Uterus (tissue), 4 donors: ENCODE results near the gene NRF1. TPM values are rescaled to one million over a fixed set of nuclear protein-coding genes. Genes with fewer than 3 reads are reported as not detected.

ENCODE experiments used
- DNase-seq, 2 donors: peaks; one replicate each; pipeline ENCODE4 v3.0.0-alpha.2; 2019 to 2020
- H3K27ac ChIP-seq, 2 donors: fragments of 200-600 bp; sonication (generic); 1 replicate in 1 of 2; 2 replicates in 1 of 2; pipeline ENCODE4 v1.5.1; 2016 to 2018
- H3K27me3 ChIP-seq, 2 donors: fragments of 200-600 bp; sonication (generic); one replicate each; pipeline ENCODE4 v1.5.1; 2018 to 2019; ENCODE audit warnings: control low read depth in 1 of 2
- H3K36me3 ChIP-seq, 2 donors: fragments of 200-600 bp; sonication (generic); one replicate each; pipeline ENCODE4 v1.5.1; 2019; ENCODE audit warnings: control low read depth in 1 of 2
- H3K4me1 ChIP-seq, 2 donors: fragments of 200-600 bp; sonication (generic); one replicate each; pipeline ENCODE4 v1.5.1; 2018 to 2019; ENCODE audit warnings: control low read depth in 1 of 2
- H3K4me3 ChIP-seq, 2 donors: fragments of 200-600 bp; sonication (generic); 1 replicate in 1 of 2; 2 replicates in 1 of 2; pipeline ENCODE4 v1.5.1; 2018 to 2019; ENCODE audit warnings: mild to moderate bottlenecking in 1 of 2
- H3K9me3 ChIP-seq, 2 donors: fragments of 200-600 bp; sonication (generic); one replicate each; pipeline ENCODE4 v1.5.1; 2019; ENCODE audit warnings: control low read depth in 1 of 2
- POLR2A ChIP-seq, 2 donors: fragments of 450-650 bp; IDR thresholded peaks; one replicate each; pipeline ENCODE4 v1.6.1; 2016; ENCODE audit warnings: antibody characterized with exemption in 2 of 2, mild to moderate bottlenecking in 1 of 2, moderate library complexity in 1 of 2
- intact Hi-C: fragments of 100-400 bp; cut with DNase I; formaldehyde crosslinking; loops from one replicate; pipeline ENCODE4 v1.15.1; 2023; ENCODE audit warnings: low total_unique reads
- total RNA-seq, 4 donors: library from RNA; depleted of rRNA in 3 of 4; stranded (reverse); fragments of >200 nt in 3 of 4; gene quantifications; one replicate each; pipeline versions ENCODE4 v1.1.0 to v1.2.4, GENCODE V29; 2014 to 2023
- TF ChIP-seq, protein P1 (sequence below), 4 experiments: fragments of 200-600 bp in 2 of 4; fragments of 450-650 bp in 2 of 4; sonication (generic) in 2 of 4; IDR thresholded peaks; one replicate each; pipeline ENCODE4 v1.5.1; 2016 to 2019; ENCODE audit warnings: antibody characterized with exemption in 4 of 4, mild to moderate bottlenecking in 2 of 4, moderate library complexity in 1 of 4
- donor health status: DM: yes; HTN: yes; CAD: no.

Gene NRF1
- total RNA-seq, 4 donors from 2014 or later, result 18.2 to 56.5 (median 40.4) TPM

DNA sequence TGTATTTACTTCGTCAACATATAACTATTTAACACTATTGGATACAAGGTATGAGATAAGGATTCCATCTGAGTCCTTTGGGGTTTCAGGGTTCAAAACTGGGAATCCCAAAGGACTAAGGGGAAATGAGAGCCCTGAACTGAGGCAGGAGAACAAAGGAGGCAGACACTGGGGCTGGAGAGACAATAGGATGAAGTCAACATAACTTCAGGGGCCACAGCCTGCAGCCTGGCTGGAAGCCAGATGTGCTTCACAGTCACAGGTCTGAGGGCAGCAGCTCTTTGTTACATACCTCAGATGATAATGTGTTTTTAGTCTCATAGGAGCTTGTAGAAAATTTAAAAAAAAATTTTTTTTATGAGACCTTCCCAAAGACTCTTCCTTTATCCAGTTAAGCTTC lies 73.3 kb downstream of the NRF1 start:
- DNase-seq, result no peak
- Histone ChIP-seq H3K27ac (no peak overlapping the region), H3K27me3 (no peaks in the 10 kb centered on the region), H3K36me3 (no peaks in the 10 kb centered on the region), H3K4me3 (no peak overlapping the region), H3K9me3 (no peaks in the 10 kb centered on the region), H3K4me1 (no peaks in the 10 kb centered on the region)
- TF ChIP-seq POLR2A (IDR thresholded peaks at IDR 0.05), result no peak
- TF ChIP-seq, protein P1, sequence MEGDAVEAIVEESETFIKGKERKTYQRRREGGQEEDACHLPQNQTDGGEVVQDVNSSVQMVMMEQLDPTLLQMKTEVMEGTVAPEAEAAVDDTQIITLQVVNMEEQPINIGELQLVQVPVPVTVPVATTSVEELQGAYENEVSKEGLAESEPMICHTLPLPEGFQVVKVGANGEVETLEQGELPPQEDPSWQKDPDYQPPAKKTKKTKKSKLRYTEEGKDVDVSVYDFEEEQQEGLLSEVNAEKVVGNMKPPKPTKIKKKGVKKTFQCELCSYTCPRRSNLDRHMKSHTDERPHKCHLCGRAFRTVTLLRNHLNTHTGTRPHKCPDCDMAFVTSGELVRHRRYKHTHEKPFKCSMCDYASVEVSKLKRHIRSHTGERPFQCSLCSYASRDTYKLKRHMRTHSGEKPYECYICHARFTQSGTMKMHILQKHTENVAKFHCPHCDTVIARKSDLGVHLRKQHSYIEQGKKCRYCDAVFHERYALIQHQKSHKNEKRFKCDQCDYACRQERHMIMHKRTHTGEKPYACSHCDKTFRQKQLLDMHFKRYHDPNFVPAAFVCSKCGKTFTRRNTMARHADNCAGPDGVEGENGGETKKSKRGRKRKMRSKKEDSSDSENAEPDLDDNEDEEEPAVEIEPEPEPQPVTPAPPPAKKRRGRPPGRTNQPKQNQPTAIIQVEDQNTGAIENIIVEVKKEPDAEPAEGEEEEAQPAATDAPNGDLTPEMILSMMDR (IDR thresholded peaks at IDR 0.05), result no peak
- intact Hi-C loops, result no loop called here

DNA sequence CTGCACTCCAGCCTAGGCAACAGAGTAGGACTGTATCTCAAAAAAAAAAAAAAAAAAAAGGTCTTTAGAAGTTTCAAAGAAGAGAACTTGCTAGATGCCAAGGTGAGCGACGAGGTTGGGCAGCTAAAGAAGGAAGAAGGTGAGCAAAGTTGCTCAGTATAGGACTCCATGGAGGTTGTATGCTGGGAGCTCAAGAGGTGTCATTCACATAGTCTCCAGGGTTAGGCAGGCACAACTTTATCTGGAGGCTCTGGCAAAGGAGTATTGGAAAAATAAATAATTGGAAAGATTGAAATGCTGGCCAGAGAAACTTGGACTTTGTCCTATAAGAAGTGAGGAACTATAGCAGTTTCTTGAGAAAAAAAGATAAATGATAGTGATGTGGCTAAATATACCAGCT lies 74.5 kb downstream of the NRF1 start:
- Histone ChIP-seq H3K4me3 (no peak overlapping the region), H3K36me3 (no peaks in the 10 kb centered on the region), H3K27me3 (no peaks in the 10 kb centered on the region), H3K4me1 (no peaks in the 10 kb centered on the region), H3K27ac (no peak overlapping the region), H3K9me3 (no peaks in the 10 kb centered on the region)
- no peak for TF ChIP-seq POLR2A (IDR thresholded peaks at IDR 0.05)
- TF ChIP-seq, protein P1 (IDR thresholded peaks at IDR 0.05), result no peak
- no peak for DNase-seq
- intact Hi-C loops, result no loop called here

DNA sequence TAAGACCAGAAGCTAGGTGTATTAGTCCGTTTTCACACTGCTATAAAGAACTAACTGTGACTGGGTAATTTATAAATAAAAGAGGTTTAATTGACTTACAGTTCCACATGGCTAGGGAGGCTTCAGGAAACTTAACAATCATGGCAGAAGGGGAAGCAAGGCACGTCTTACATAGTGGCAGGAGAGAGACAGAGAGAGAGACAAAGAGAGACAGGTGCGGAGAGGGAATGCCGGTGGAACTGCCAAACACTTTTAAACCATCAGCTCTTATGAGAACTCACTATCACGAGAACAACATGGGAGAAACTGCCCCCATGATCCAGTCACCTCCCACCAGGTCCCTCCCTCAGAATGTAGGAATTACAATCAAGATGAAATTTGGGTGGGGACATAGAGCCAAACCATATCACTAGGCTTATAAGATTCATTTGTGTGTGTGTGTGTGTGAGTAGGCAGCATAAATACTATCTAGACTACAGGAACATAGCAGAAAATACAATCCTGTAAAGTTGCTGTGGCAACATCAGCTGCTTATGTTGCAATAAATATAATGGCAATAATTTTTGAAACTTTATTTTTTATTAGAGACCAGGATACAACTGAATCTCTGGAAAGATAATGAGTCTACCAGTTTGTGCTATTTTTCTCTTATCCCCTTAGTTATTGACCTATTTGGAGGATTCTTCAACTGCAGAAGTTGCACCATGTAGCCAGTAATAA lies 77.1 kb downstream of the NRF1 start:
- Histone ChIP-seq H3K9me3 (no peaks in the 10 kb centered on the region), H3K27ac (no peak overlapping the region), H3K36me3 (no peaks in the 10 kb centered on the region), H3K4me1 (no peaks in the 10 kb centered on the region), H3K4me3 (no peak overlapping the region), H3K27me3 (no peaks in the 10 kb centered on the region)
- intact Hi-C loops, result no loop called here
- no peak for DNase-seq
- TF ChIP-seq, protein P1 (IDR thresholded peaks at IDR 0.05), result no peak
- TF ChIP-seq POLR2A (IDR thresholded peaks at IDR 0.05), result no peak

DNA sequence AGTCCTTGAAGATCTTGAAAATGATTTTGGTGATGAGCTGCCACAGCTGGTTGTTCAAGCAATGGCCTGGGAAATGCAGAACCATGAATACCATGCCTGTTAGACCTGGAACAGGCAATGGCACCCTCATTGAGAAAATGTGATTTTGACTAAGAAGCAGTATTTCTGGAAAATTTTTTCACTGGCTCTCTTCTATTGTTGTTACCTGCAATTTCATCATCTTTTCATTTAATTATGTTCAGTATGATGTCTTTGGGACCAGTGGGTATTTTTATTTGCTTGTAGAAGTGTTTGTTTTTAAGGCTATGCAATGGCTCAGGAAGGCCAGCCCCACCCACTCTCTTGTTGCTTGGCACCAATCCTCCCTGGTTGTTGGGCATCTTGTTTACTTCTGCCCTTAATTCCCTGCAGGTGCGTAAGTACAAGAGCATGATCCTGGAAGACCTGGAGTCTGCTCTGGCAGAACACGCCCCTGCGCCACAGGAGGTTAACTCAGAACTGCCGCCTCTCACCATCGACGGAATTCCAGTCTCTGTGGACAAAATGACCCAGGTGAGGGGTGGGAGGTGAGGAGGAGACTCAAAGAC lies 78.6 kb downstream of the NRF1 start:
- no peak overlapping the region for H3K27ac ChIP-seq
- H3K4me3 ChIP-seq, result no peak overlapping the region
- no peak for DNase-seq
- H3K4me1 ChIP-seq, result no peaks in the 10 kb centered on the region
- intact Hi-C loops, result no loop called here
- no peaks in the 10 kb centered on the region for H3K9me3 ChIP-seq
- TF ChIP-seq POLR2A (IDR thresholded peaks at IDR 0.05), result no peak
- TF ChIP-seq, protein P1 (IDR thresholded peaks at IDR 0.05), result no peak
- H3K36me3 ChIP-seq, result no peaks in the 10 kb centered on the region
- H3K27me3 ChIP-seq, result no peaks in the 10 kb centered on the region

DNA sequence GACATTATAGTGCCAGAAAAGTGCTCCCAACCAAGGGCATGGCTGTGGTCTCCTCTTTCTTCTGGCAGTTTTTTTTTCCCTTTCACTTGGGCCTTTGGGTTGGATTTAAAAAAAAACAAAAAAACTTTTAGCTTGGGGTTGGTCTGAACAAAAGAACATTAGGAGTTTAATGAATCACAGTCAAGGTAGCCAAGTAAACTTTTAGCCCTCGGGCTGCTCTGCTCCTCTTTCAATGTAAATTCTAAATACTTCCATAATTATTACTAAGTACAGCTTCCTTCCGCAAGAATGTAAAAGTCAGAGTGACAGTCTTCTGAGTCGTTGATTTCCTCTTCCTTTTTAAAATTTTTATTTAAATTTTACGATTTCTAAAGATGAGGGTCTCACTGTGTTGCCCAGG lies 79.2 kb downstream of the NRF1 start:
- H3K27ac ChIP-seq, result no peak overlapping the region
- H3K27me3 ChIP-seq, result no peaks in the 10 kb centered on the region
- TF ChIP-seq, protein P1 (IDR thresholded peaks at IDR 0.05), result no peak
- TF ChIP-seq POLR2A (IDR thresholded peaks at IDR 0.05), result no peak
- intact Hi-C loops, result no loop called here
- H3K4me1 ChIP-seq, result no peaks in the 10 kb centered on the region
- H3K4me3 ChIP-seq, result no peak overlapping the region
- H3K36me3 ChIP-seq, result no peaks in the 10 kb centered on the region
- DNase-seq, result no peak
- no peaks in the 10 kb centered on the region for H3K9me3 ChIP-seq
